ENCODE results near the gene DNAAF2.
"Not testable (repeated sequence)": the region's sequence is repeated elsewhere in the genome, so short reads cannot be mapped to it uniquely, and the experiment has no call there.

DNAAF2 gene

GRCh38 chr14:49621114-49621881, 13.7 kb downstream of the DNAAF2 start:
- peak; percentile 59 to 73 for DNase-seq

GRCh38 chr14:49620182-49621113, 14.6 kb downstream of the DNAAF2 start, which contains the start of the genes MGAT2 and RPL36AL:
Gene MGAT2, plus strand, starts transcription at chr14:49620799. Its CDS starts 470 bp downstream, at chr14:49621269.
Gene RPL36AL, minus strand, starts transcription at chr14:49620626. Its CDS starts 1,522 bp downstream, at chr14:49619104.
- DNase-seq: peak; percentile 94 to 97

GRCh38 chr14:49619730-49620129, 15.3 kb downstream of the DNAAF2 start:
- no peak for DNase-seq

GRCh38 chr14:49619273-49619672, 15.8 kb downstream of the DNAAF2 start:
- DNase-seq: not testable (repeated sequence)

GRCh38 chr14:49617852-49618519, 17.1 kb downstream of the DNAAF2 start:
- DNase-seq: no peak

- DNase-seq: no peak
Observed at GRCh38 chr14:49615776-49616175, 19.3 kb downstream of the DNAAF2 start.

GRCh38 chr14:49614196-49614595, 20.8 kb downstream of the DNAAF2 start:
- DNase-seq: no peak

- DNase-seq: no peak
Observed at GRCh38 chr14:49612671-49613070, 22.4 kb downstream of the DNAAF2 start.

- DNase-seq: no peak
Observed at GRCh38 chr14:49612251-49612650, 22.8 kb downstream of the DNAAF2 start.

GRCh38 chr14:49607583-49607982, 27.5 kb downstream of the DNAAF2 start:
- no peak for DNase-seq

- DNase-seq: peak; percentile 88 to 92
Observed at GRCh38 chr14:49598485-49599300, 36.4 kb downstream of the DNAAF2 start, which contains the start of gene LRR1. Gene LRR1, plus strand, starts transcription at chr14:49598940. Its CDS starts 81 bp downstream, at chr14:49599021.

GRCh38 chr14:49598189-49598484, 36.9 kb downstream of the DNAAF2 start:
- no peak for DNase-seq

- no peak for DNase-seq
Observed at GRCh38 chr14:49594347-49595091, 40.5 kb downstream of the DNAAF2 start.

- DNase-seq: no peak
Observed at GRCh38 chr14:49593016-49593415, 42.0 kb downstream of the DNAAF2 start.

- DNase-seq: no peak
Observed at GRCh38 chr14:49589387-49589786, 45.7 kb downstream of the DNAAF2 start.

GRCh38 chr14:49586673-49587460, 48.2 kb downstream of the DNAAF2 start:
- peak; percentile 58 to 65 for DNase-seq

GRCh38 chr14:49585803-49586672, 49.0 kb downstream of the DNAAF2 start, which contains the start of gene RPS29:
Gene RPS29, minus strand, starts transcription at chr14:49586380. Its CDS starts 34 bp downstream, at chr14:49586346.
- DNase-seq: peak; percentile 97 to 98

GRCh38 chr14:49584981-49585640, 49.9 kb downstream of the DNAAF2 start:
- DNase-seq: peak; percentile 55 to 58

- DNase-seq: peak in 1 of 2 experiments; percentile 7
Observed at GRCh38 chr14:49584058-49584457, 51.0 kb downstream of the DNAAF2 start.

Data from activated CD4-positive, alpha-beta T cell treated with anti-CD3 and anti-CD28 coated beads, Interleukin-2, amount 50 U/mL, for 48 hours (primary cell).